ENCODE data around the gene PXN. TPM values are rescaled to one million over a fixed set of nuclear protein-coding genes. Genes with fewer than 3 reads are reported as not detected.

PXN gene
- total RNA-seq, 4 donors from 2014 or later = 36.3 to 54.0 (median 49.8) TPM

- intact Hi-C loops (cut with DNase I; ENCODE audit: low total_unique reads) = no loop called here
- H3K4me3 ChIP-seq (ENCODE audit: low read depth, poor library complexity, severe bottlenecking) = no peak overlapping the region
- no peak for DNase-seq (ENCODE audit: low spot score in 2 of 2)
- 83 to 87% methylated on average over 8 of the region's 8 CpGs for WGBS, 2 donors
- no peak for TF ChIP-seq POLR2A (IDR thresholded peaks at IDR 0.05)
- TF ChIP-seq CTCF (IDR thresholded peaks at IDR 0.05) = no peak
Measured at GRCh38 chr12:120162763-120163162, 102.8 kb downstream of the PXN start.

DNA sequence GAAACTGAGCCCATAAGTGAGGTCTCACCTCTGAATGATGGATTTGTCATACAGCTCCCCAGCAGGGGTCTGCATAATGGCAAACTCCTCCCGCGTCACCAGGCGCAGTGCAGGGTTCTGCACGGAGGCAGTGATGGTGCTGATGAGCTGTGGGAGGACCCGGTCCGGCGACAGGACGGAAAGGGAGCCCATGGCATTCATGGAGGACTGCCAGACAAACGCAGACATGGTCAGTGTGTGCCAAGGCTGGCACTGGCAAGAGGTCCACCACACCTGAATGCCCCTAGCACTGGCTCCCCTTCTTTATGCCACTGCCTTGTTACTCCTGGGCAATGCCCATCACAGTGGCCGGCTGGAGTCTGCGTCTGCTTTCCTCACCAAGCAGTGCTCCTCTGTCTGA lies 103.7 kb downstream of the PXN start:
- no peak overlapping the region for H3K4me3 ChIP-seq (ENCODE audit: low read depth, poor library complexity, severe bottlenecking)
- TF ChIP-seq CTCF (IDR thresholded peaks at IDR 0.05) (no peak), POLR2A (IDR thresholded peaks at IDR 0.05) (no peak)
- intact Hi-C loops (cut with DNase I; ENCODE audit: low total_unique reads) = no loop called here
- DNase-seq (ENCODE audit: low spot score in 2 of 2) = no peak
- 94 to 95% methylated on average over 11 of the region's 11 CpGs for WGBS, 2 donors

Other genes starting within 250 kb of the PXN start
- 10 to 100 TPM; 31.5 to 39.5 (median 33.8) TPM for gene RAB35, start 149.0 kb downstream of the PXN start, total RNA-seq
- gene GCN1, start 71.0 kb downstream of the PXN start, total RNA-seq = 100 to 1,000 TPM in 1 of 4 donors, 10 to 100 TPM in 3; 37.8 to 115 (median 50.8) TPM
- 1,000 to 10,000 TPM; 2,664 to 4,654 (median 3,612) TPM for gene RPLP0, start 64.6 kb downstream of the PXN start, total RNA-seq
- gene RNU4-2, start 26.2 kb upstream of the PXN start, total RNA-seq = under 1 TPM in 2 of 4 donors, not detected in 2; under 0.01 TPM
- gene RNU4-1, start 27.5 kb upstream of the PXN start, total RNA-seq = under 1 TPM in 2 of 4 donors, not detected in 2; under 0.01 TPM
- gene SIRT4, start 36.6 kb upstream of the PXN start, total RNA-seq = 1 to 10 TPM in 3 of 4 donors, under 1 TPM in 1; 0.49 to 4.1 (median 2.8) TPM
- not detected for gene PLA2G1B, start 62.0 kb upstream of the PXN start, total RNA-seq
- under 1 TPM in 2 of 4 donors, not detected in 2; 0.07 to 0.39 TPM for gene MSI1, start 103.4 kb upstream of the PXN start, total RNA-seq
- 100 to 1,000 TPM; 638 to 834 (median 702) TPM for gene COX6A1, start 172.4 kb upstream of the PXN start, total RNA-seq
- 10 to 100 TPM in 3 of 4 donors, 1 to 10 TPM in 1; 9.6 to 20.2 (median 16.1) TPM for gene TRIAP1, start 180.7 kb upstream of the PXN start, total RNA-seq
- 10 to 100 TPM; 19.3 to 24.1 (median 20.1) TPM for gene GATC, start 180.7 kb upstream of the PXN start, total RNA-seq
- gene SRSF9, start 204.0 kb upstream of the PXN start, total RNA-seq = 10 to 100 TPM; 55.4 to 97.2 (median 81.2) TPM
- gene DYNLL1, start 230.4 kb upstream of the PXN start, total RNA-seq = 100 to 1,000 TPM; 310 to 529 (median 388) TPM